Measurements from ENCODE around the gene KATNB1.
"Not testable (repeated sequence)": the region's sequence is repeated elsewhere in the genome, so short reads cannot be mapped to it uniquely, and the experiment has no call there.

KATNB1 gene

DNA sequence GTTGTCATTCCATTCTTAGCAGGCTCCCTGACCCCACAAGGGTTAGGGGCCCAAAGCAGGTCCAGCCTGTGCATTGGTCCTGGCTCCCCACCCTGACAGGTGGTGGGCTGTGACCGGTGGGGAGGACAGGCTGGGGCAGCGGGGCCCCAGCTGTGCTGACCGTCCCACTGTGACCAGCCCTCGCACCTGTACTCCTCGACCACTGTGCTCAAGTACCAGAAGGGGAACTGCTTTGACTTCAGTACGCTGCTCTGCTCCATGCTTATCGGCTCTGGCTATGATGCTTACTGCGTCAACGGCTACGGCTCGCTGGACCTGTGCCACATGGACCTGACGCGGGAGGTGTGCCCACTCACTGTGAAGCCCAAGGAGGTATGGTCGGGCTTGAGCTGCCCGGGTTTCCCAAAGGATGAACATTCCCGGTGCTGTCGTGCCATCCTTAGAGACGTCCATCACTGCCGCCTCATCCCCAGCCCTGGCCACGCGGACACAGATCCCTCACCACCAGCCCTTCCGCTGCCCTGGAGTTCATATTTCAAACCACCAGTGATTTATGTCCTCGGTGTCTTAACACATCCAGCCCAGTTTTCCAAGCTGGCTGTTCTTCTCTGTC, 33.7 kb upstream of the KATNB1 start:
- DNase-seq, result no peak

DNA sequence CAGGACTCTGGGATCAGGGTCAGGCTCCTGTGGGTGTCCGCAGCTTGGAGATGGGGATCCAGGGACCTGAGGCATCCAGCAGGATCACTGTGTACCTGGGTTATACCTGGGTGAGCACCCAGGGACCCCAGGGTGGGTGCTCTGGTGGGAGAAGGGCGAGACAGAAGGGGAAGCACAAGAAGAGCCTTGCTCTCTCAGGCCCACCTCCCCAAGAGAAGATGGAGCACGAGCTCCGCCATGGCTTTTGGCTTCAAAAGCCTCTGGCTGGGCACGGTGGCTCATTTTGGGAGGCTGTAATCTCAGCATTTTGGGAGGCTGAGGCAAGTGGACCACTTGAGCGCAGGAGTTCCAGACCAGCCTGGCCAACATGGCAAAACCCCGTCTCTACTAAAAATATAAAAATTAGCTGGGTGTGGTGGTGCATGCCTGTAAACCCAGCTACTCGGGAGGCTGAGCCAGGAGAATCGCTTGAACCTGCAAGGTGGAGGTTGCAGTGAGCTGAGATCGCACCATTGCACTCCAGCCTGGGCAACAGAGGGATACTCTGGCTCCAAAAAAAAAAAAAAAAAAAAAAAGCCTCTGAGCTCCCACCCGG, 32.1 kb upstream of the KATNB1 start:
- no peak for DNase-seq

GRCh38 chr16:57704011-57704904, 31.3 kb upstream of the KATNB1 start:
- DNase-seq, result no peak

- no peak for DNase-seq
These were observed 30.4 kb upstream of the KATNB1 start for GRCh38 chr16:57704905-57705852.

- no peak for DNase-seq
These were observed 28.9 kb upstream of the KATNB1 start for GRCh38 chr16:57706717-57707116.

DNA sequence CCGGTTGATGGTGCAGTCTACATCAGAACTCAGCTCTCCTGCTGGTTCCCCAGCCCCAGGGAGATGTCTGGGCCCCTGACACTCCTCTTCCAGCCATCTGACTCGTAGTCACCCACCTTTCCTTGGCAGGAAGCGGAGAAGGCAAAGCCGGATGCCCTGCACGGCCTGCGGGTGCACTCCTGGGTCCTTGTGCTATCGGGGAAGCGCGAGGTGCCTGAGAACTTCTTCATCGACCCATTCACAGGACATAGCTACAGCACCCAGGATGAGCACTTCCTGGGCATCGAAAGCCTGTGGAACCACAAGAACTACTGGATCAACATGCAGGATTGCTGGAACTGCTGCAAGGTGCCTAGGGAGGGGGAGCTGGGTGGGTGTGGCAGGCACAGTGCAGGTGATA, 28.2 kb upstream of the KATNB1 start:
- no peak for DNase-seq

- no peak for DNase-seq
These were observed 27.4 kb upstream of the KATNB1 start for GRCh38 chr16:57708168-57708567.

DNA sequence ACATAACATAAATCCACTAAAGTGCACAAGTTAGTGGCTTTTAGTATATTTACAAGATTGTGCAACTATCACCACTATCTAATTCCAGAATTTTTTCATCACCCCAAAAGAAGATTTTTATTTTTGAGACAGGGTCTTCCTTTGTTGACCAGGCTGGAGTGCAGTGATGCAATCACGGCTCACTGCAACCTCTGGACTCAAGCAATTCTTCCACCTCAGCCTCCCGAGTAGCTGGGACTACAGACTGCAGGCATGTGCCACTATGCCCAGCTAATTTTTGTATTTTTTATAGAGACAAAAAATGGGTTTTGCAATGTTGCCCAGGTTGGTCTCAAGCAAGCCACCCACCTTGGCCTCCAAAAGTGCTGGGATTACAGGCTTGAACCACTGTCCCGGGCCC, 25.9 kb upstream of the KATNB1 start:
- no peak for DNase-seq

GRCh38 chr16:57711346-57711745, 24.2 kb upstream of the KATNB1 start:
- DNase-seq, result no peak

GRCh38 chr16:57711993-57712392, 23.6 kb upstream of the KATNB1 start:
- DNase-seq, result no peak

- DNase-seq, result not testable (repeated sequence)
These were observed 23.0 kb upstream of the KATNB1 start for GRCh38 chr16:57712569-57712968.

DNA sequence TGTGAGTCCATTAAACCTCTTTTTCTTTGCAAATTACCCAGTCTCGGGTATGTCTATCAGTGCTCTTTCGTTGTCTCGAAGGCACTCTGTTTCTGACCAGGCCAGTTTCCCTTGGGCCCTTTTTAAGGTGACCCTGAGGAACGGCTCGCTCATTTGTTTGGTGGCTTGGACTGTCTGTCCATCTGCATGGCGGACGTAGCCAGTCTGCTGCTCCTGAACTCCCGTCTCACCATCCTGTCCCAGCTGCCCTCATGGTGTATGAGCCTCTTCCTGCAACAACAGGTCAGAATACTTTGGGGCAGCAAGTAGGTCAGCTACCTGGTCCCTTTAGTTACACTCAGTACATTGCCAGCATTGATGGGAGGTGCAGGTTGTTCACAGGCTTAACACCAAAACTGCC, 22.0 kb upstream of the KATNB1 start:
- no peak for DNase-seq

GRCh38 chr16:57714047-57714446, 21.5 kb upstream of the KATNB1 start:
- no peak for DNase-seq

DNA sequence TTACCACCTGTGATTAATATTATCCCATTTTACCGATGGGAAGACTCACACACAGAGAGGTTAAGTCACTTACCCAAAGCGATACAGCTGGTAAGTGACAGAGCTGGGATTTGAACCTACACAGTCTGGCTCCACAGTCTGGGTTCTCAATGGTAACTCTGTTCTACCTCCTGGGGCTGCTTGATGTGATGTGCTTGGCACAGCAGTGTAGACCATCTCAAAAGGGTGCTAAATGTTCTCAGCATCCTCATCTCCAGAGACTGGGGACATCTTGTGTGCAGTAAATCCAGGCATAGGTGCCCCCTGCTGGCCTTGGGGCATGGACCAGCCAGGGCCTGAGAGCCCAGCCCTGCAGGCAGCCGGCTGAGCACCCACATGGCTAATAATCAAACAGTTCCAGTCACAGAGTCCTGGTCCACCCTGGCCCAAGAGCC, 15.4 kb upstream of the KATNB1 start:
- peak; percentile 48 to 57 for DNase-seq

DNA sequence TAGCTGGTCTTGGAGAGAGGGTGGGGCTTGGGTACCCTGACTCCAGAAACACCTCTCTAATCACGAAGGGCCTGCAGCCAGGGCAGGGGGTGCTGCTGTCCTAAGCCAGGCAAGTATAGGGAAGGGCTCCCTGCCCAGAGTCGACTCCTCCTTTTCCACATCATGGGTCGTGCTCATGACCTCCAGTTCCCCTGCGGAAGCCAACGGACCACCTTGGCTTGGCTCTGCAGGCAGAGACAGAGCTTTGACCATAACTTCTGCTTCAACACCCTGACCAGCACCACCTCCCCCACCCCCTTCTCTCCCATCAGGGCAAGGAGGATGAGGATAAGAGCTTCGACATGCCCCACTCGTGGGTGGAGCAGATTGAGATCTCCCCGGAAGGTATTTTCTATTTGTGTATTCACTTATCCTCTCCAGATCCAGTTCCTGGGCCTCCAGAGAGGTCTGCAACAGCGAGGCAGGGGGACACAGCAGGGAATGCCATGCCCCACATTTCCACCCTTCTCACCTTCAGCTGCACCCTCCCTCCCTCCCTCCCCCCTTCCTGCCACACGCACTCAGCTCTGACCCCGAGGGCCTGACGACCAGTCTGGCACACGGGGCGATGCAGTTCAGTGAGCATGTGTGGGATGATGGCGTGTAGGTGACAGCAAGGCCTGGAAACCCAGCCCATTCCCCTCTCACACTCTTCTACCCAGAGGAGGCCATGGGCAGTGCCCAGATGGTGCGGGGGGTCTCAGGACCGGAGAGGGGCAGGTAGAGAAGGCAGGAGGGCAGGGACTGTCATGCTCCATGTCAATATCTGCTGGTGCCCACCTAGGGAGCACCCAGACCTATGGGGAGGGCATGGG, 14.0 kb upstream of the KATNB1 start:
- no peak for DNase-seq

GRCh38 chr16:57722210-57722499, 13.4 kb upstream of the KATNB1 start:
- no peak for DNase-seq

DNA sequence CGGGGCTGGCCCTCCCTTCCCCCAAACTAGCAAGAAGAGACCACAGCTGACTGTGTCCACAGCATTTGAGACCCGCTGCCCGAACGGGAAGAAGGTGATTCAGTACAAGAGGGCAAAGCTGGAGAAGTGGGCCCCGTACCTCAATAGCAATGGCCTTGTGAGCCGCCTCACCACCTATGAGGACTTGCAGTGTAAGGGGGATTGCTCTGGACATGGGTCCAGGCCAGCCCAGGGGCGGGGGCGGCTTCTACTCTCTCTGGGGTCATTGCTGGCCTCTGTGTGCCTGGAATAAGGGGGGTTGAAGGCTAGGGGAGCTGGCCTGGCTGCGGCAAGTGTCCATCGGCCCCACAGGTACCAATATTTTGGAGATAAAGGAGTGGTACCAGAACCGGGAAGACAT, 12.9 kb upstream of the KATNB1 start:
- DNase-seq, result no peak

- no peak for DNase-seq
These were observed 12.4 kb upstream of the KATNB1 start for GRCh38 chr16:57723170-57723569.

- DNase-seq, result no peak
These were observed 11.0 kb upstream of the KATNB1 start for GRCh38 chr16:57724531-57724930.

- DNase-seq, result no peak
These were observed 10.4 kb upstream of the KATNB1 start for GRCh38 chr16:57725151-57725550.

DNA sequence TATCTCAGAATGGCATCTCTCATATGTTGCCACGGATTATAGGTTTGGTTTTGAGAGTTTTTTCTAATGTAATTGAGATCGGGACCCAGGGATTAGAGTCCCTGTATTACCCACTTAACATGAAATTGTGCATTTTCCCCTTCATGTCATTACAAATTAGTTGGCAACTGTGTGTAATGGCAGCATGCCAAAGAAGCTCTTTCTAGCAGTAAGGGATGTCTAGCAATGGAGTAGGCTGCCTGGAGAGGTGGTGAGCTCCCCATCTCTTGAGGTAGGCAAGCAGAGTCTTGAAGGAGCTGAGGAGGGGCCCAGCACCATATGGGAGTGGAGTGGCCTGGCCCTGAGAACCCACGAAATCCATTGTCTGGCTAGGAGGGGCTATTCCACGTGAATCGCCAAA, 10.0 kb upstream of the KATNB1 start:
- no peak for DNase-seq

- no peak for DNase-seq
These were observed 9.6 kb upstream of the KATNB1 start for GRCh38 chr16:57725976-57726375.
